ENCODE measurements around the gene HIC2.
"Not testable (repeated sequence)": the region's sequence is repeated elsewhere in the genome, so short reads cannot be mapped to it uniquely, and the experiment has no call there.

Gene HIC2

DNA sequence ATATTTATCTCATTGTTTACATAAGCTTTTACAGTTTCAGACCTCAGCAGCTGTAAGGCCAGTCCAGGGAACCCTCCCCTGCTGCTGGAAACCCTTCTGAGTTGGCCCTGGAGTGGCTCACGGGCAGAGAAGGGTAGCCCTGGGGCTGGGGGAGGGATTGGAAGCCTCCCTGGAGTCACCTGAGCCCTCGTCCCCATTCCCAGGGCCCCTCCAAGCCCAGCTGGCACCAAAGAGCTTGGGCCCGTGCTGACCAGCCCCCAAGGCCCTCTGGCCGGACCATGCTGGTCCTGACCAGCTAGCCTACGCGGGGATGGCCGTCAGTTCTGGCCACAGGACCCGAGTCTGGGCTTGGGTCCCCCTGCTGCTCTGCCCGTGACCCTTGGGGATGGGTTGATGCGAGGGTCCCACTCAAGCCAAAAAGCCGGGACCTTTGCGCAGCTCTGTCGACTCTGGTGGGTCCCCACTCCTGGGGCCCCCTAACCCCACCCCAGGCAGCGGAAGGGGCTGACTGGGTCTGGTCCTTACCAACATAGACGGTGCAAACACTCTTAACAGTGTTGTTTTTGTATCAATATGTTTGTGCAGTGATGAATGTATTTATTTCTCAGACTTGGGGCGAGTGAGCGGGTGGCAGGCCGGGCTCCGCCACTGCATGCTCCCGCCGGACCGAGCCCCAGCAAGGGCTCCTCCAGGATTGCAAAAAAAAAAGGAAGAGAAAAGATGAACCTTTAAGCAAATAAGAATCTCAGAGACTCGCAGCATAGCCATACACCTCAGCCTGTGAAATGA is 32.6 kb downstream of the HIC2 start:
- DNase-seq (ENCODE audit: low spot score), result peak; percentile 46

DNA sequence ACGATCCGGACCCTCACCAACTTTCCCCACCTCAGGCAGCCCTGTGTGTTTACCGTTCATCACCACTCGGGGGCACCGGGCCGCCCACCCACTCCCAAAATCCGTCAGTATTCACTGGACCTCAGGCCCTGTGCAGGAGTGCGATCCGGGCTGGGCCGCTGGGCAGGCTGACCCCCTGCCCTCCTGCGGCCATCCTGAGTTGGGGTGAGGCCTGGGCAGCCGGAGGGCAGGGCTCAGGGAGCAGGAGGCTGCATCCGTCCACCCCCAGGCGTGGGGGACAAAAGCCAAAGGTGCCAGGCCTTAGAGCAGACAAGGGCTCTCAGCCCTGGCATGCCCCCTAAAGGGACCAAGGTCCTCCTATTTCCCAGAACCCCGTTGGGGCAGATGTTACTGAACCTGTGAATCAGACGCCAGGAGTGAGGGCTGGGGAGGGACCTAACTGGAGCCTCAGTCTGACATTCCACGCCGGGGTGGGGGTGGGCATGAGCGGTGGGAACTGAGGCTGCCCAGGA is 33.2 kb downstream of the HIC2 start:
- DNase-seq (ENCODE audit: low spot score), result peak; percentile 60

DNA sequence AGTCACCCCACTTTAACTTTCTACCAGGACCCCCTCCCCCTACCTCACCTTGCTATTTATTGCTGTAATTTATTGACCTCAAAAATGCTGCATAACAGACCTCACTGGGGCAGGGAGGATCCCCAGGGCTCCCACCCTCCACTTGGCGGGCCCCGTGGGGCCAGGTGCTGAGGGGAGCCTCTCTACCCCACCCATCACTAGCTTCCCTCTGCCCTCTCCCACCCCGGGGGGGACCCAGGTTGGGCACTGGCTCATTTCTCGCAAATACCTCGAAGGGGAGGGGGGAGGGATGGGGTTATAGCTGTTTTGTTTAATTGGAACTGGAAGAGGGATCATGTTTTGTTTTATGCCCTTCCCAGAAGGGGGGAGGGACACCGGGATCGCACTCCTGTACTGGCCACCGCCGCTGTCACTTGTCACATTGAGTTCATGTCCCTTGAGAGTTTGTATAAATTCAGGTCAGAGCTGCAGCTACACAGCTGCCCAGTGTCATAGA is 33.7 kb downstream of the HIC2 start:
- DNase-seq (ENCODE audit: low spot score), result peak; percentile 49

DNA sequence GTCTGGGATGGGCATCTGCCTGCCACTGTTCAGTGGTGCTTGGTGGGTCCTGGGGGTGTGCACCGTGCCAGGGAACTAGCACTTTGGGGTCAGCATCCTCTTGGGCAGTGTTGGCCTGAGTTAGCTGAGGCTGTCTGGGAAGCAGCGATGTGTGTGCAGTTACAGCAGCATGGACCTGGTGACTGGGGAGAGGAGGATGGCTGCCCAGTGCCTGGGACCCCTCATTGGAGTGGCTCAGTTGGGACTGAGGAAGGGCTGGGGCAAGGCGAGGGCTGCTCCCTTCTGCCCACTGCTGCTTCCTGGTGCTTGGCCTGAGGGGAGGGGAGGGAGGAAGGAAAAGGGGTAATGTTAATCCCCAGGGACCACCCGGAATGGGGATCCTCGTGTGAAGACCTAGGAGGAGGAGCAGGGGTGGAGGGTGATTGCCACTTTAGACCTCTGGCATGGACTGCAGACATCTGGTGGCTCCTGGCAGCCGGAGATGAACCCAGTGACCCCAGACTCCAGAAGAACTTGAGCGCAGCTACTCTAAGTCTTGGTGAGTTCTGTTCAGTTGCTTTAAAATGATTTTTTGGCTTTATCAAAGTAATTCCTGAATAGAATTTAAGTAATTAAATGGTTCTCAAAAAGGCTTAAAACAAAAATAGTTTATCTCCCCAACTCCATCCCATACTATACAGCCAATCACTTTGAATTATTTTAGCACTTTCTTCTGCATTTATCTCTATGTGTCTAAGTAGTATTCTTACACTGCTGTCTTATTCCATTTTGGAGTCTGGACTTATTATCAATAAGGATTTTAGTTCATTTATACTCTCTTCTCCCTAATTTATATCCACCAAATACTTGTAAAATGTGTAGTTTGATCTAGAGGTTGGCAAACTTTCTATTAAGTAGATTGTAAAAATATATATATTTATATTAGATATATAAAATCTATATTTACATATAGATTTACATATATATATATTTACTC is 34.7 kb downstream of the HIC2 start:
- peak; percentile 53 for DNase-seq (ENCODE audit: low spot score)

DNA sequence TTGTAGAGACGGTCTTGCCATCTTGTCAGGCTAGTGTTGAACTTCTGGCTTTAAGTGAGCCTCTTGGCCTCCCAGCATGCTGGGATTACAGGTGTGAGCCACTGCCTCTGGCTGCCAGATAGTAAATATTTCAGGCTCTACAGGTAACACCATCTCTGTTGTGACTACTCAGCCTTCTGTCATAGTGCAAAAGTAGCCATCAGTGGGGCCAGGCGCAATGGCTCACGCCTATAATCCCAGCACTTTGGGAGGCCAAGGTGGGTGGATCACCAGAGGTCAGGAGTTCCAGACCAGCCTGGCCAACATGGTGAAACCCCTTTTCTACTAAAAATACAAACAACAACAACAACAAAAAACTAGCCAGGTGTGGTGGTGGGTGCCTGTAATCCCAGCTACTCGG is 35.5 kb downstream of the HIC2 start:
- DNase-seq (ENCODE audit: low spot score), result peak; percentile 33

DNA sequence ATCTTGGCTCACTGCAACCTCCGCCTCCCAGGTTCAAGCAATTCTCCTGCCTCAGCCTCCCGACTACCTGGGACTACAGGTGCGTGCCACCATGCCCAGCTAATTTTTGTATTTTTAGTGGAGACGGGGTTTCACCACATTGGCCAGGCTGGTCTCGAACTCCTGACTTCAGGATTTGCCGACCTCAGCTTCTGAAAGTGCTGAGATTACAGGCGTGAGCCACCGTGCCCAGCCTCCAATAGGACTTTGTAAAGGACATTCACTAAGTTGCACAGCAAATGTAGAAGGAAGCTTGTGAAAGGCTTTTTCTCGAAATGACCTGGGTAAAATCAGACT is 37.8 kb downstream of the HIC2 start:
- DNase-seq (ENCODE audit: low spot score), result not testable (repeated sequence)

DNA sequence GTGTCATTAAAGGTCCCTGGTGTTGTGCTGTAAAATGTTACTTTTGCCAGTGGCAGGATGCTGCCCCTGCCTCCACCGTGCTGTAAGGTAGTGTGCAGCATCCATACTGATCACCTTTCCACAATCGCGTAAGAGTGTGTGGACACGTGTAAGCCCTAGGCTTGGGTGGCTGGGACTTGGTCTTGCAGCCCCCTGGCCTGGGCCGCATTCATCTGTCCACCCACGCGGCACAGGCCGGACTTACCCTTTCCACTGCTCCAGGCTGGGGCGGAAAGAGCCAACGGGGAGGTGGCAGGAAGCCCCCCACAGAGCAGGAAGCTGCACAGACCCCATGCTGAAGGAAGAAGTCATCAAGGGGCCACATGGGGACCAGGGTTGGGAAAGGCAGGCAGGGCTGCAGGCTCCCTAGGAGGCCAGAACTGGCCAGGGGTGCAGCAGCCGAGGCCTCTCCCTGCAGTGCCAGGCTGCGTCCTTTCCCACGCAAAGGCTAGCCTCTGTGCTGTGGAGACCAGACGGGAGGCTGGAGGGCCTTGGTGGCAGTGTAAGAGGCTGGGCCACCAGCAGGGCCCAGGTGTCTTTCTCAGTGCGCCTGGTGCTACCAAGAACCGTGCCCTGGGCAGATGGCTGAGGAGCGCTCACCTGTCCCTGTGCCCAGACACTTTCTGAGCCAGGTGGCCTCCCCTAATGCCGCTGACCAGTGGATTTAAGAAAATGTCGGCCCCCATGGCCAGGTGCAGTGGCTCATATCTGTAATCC is 38.3 kb downstream of the HIC2 start:
- DNase-seq (ENCODE audit: low spot score), result peak; percentile 58

DNA sequence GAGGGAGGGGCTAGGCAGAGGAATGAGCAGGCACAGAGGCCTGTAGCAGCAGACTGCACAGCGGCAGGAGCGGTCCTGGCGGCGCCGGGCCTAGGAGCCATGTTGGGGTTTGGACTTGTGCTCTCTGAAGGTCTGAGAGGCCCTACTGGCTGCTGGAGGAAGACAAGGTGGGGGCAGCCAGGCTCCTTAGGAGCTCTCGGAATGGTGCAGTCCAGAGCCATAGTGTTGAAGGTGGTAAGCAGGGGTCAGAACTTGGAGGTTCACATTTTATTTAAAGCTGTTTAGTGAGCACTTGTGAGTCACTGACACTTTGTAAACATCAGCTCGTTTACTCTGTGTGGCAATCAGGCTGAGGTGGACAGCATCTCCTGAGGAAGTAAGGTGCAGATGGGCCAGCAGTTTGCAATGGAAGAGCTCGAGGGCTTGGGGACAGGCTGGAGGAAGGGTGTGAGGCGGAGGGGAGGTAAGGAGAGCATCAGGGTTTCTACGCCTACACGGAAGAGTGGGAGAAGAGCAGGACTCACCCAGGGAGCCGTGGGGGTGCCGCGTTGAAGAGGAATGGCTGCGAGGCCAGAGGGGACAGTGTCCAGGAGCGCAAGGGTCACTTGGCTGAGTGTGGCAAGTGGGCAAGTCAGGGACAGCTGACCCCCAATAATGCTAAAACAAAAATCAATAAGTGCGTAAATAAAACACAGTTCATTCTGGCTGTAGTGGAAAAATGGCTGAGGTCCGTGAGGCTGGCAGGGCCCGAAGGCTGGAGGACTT is 40.0 kb downstream of the HIC2 start:
- DNase-seq (ENCODE audit: low spot score), result peak; percentile 42

DNA sequence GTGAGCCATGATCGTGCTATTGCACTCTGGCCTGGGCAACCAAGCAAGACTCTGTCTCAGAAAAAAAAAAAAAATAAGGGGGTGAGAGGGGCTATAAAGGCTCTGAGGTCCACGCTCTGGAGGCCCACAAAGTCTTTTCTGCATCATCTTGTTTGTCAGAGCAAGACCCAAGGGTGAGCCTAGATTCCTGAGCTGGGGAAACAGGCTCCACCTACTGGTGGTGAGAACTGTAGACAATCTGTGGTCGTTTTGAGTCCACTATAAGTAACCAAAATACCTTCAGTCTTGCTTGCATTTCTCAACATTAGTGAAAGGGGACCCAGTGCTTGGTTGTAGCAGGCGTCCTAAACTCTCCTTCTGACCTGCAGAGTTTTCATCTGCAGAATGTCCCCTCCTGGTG is 45.5 kb downstream of the HIC2 start:
- not testable (repeated sequence) for DNase-seq (ENCODE audit: low spot score)

DNA sequence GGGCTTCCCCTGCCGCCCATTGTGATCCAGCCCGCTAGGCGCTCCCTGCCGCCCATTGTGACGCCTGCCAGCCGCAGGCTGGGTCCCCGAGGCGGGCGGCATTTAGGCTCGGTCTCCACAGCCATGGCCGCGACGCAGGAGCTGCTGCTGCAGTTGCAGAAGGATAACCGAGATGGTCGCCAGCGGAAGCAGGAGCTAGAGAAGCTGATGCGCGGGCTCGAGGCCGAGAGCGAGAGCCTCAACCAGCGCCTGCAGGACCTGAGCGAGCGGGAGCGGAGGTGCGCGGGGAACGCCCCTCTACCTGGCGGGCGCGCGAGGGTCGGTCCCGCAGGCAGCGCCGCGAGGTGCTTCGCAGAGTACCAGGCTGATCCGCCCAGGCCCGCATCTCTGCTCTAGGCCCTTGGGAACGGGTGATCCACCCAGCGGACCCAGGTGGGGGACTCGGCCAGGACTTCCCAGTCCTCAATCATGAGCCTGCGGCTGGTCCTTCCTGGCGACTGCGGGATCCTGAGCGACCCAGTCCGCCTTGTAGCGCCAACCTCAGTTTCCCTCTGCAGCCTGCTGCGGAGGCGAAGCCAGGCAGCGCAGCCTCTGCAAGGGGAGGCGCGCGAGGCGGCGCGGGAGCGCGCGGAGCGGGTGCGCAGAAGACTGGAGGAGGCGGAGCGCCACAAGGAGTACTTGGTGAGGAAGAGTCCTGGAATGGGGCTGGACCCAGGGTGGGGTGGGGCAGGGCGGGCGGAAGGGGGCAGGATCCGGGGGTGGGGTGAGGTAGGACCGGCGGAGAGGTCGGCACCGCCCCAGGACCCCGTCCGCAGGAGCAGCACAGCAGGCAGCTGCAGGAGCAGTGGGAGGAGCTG is 50.4 kb downstream of the HIC2 start, which contains the start of gene TMEM191C:
Gene TMEM191C, plus strand, starts transcription at position 51 of the 857 bp plus-strand sequence. Its CDS starts 73 bp downstream, at position 124.
- DNase-seq (ENCODE audit: low spot score), result not testable (repeated sequence)

DNA sequence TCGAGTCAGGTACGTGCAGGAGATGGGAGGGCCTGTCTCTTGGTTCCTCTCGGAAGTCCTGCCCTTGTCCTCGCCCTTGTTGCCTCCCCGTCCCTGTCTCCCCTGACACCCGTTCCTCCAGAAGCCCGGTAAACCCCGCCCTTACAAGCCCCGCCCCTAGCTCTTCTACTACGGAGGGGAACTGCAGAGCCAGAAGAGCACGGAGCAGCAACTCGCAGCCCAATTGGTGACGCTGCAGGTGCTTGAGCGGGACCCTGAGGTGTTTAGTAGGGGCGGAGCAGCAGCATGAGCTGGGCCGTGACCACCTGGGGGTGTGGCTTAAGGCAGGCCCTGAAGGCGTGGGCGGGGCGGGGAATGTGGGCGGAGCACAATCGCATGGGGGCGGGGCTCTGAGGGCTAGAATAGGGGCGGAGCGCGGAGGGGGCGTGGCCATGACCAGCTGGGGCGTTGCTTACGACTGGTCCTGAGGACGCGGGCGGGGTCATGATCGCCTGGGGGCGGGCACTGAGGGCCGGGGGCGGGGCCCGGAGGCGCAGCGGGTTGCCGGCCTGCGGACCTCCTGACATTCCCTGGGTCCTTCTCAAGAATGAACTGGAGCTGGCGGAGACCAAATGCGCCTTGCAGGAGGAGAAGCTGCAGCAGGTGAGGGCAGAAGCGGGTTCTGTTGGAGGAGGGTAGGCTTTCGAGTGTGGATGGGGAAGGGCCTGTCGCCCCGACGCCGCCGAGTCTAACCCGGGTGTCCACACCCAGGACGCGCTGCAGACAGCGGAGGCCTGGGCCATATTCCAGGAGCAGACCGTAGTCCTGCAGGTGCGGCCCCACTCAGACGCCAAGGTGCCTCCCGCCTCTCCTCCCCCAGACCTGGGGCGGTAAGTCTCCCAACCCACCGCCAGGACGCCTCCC is 51.3 kb downstream of the HIC2 start:
- peak; percentile 70 for DNase-seq (ENCODE audit: low spot score)

DNA sequence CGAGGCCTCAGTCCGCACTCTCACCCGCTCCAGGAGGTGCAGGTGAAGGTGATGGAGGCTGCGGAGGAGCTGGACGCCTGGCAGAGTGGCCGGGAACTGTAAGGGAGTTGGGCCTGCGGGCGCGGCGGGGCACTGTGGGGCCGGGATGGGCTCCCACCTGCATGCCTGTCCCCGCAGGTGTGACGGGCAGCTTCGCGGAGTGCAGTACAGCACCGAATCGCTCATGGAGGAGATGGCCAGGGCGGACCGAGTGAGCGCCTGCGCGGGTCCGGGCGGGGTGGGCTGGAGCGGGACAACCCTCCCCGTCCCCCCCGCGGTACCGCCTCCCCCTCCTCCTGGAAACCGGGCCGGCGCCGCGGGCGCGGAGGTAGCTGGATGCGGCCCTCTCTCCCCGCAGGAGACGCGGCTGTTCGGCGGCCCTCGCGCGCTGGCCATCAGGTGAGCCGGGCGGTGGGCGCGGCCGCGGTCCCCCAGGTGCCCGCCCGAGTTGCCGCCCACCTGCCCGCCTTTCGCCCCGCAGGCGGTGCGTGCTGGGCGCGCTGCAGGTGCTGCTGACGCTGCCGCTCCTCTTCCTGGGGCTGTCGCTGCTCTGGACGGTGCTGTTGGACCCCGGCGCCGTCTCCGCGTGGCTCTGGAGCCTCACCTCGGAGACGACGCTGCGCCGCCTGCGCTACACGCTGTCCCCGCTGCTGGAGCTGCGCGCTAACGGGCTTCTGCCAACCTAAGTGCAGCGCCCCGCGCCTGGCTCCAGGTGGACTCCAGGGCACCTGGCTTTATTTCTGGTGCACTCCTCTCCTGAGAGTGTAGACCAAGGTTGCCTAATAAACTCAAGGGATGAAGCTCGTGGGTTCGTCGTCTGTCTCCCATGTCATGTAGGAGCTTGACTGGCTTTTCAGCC is 52.2 kb downstream of the HIC2 start:
- DNase-seq (ENCODE audit: low spot score), result not testable (repeated sequence)

DNA sequence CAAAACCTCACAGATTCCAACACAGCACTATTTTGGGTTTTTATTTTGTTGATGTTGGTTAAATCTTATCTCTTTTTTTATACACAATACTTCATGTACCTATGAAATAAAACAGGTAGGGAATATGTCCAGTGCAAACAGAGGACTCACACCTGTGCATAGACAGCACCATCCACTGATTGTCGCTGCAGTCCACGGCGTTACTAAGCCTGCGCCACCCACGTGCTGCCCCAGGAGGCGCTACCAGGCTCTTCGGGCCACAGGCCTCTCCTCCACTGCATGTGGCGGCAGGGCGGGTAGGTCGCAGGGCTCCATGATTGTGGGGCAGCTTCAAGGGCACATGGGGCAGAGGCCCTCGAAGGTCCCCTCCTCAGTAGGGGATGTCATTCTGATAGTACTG is 55.8 kb downstream of the HIC2 start:
- not testable (repeated sequence) for DNase-seq (ENCODE audit: low spot score)

DNA sequence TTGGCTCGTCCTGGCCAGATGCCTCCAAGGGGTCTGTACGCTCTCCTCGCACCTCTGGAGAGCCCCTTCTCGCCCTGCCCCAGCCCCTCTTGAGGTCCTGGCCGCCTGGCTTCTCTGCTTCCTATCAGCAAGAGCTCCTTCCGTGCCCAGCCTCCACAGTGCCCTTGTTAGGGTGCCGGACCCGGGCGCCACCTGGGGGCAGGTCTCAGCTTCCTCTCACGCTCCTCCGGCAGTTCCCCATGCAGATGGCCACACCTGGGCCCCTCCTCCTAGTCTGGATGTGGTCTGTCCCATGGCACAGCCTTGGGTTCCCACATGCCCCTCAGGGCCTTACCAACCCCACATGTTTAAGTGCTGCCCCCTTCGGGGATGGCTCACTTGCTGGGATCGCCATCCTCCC is 56.5 kb downstream of the HIC2 start:
- not testable (repeated sequence) for DNase-seq (ENCODE audit: low spot score)

DNA sequence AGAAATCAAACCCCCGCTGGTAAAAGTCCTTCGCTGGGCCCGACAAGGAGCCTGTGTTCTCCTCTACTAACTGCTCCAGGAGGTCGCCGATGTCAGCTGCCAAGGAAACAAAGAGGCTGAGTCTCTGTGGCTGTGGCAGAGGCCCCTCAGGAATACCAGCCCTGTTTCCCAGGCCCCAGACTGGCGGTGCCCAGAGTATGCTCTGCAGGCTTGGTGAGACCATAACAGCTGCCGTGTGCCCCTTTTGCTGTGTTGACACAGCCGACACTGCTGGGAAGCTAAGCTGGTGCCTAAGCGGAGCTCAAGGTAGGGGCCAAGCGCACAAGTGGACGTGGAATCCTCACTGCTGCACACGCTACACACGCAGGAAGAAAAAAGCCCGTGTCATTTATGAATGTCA is 66.9 kb downstream of the HIC2 start:
- not testable (repeated sequence) for DNase-seq (ENCODE audit: low spot score)

DNA sequence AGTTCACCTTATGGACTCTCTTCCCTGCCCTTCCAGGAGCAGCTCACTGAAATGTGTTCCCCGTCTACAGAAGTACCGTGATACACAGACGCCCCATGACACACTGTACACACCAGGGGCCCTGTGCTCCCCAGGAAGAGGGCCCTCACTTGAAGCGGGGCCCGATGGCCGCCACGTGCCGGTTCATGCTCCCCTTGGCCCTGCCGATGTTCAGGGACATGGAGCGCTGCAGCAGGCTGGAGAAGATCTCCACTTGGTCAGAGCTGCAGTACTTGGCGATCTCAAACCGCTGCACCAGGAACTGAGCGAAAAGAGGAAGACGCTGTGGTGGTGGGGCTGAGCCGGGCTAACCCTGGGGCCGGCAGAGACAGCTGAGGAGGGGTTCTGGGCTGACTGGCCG is 70.6 kb downstream of the HIC2 start:
- not testable (repeated sequence) for DNase-seq (ENCODE audit: low spot score)

DNA sequence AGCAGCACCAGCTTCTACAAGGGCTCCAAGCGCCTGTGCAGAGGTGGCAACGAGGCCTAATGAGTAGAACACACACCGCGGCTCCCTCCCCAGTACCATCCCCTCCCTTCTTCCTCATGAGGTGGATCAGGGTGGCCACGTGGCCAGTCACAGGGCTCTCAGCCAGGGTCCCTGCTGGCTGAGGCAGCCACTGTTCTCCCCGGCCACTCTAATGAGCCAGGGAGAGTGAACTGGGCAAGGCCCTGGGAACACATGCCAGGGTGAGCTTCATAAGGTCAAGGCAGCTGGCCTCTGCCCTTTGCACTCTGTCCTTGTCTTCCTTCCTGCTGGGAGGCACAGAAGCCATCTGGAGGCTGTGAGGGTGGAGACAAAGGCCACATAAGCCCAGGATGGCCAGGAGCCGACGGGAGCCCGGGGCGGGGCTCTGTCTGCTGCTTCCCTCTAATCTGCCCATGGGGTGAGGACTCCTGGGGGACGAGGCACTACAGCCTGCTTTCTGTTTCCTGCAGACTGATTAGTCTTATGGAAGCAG is 72.0 kb downstream of the HIC2 start:
- not testable (repeated sequence) for DNase-seq (ENCODE audit: low spot score)

DNA sequence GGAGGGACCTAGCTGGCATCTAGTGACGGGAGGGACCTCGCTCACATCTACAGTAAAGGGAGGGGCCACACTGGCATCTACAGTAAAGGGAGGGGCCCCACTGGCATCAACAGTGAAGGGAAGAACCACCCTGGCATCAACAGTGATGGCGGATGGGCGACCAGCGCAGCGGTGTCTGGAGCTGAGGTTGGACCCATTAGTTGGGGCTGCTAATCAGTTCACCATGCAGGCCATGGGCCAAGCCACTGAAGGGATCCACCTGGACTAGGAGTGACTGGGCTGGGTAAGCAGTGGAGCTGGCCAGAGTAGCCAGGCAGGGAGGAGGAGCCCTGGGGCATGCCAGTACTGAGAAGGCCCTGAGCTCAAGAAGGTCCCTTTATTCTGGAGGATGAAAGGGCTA is 73.4 kb downstream of the HIC2 start:
- not testable (repeated sequence) for DNase-seq (ENCODE audit: low spot score)
